Tibial nerve (tissue), 3 donors: ENCODE data around the gene RSRC2.

Source experiments
- CTCF ChIP-seq, 5 experiments: fragments of 200-600 bp in 3 of 5; fragments of 450-650 bp in 2 of 5; sonication (generic) in 3 of 5; IDR thresholded peaks; one replicate each; pipeline ENCODE4 v1.5.1; 2016 to 2019; ENCODE audit warnings: antibody characterized with exemption in 5 of 5, mild to moderate bottlenecking in 3 of 5, moderate library complexity in 2 of 5
- POLR2A ChIP-seq, 2 donors: fragments of 450-650 bp; IDR thresholded peaks; one replicate each; pipeline ENCODE4 v1.6.1; 2017; ENCODE audit warnings: antibody characterized with exemption in 2 of 2, mild to moderate bottlenecking in 2 of 2, moderate library complexity in 2 of 2

- TF ChIP-seq CTCF (IDR thresholded peaks at IDR 0.05) = no peak
- TF ChIP-seq POLR2A (IDR thresholded peaks at IDR 0.05) = no peak
These were observed 10.0 kb downstream of the RSRC2 start for GRCh38 chr12:122516544-122517361.
